Large intestine (tissue), 3 donors: Measurements from ENCODE around the gene SERPINA3. TPM values are rescaled to one million over a fixed set of nuclear protein-coding genes. Genes with fewer than 3 reads are reported as not detected.
"Not testable (repeated sequence)": the region's sequence is repeated elsewhere in the genome, so short reads cannot be mapped to it uniquely, and the experiment has no call there.

Experiments used
- DNase-seq, 2 donors: peaks; one replicate each; pipeline versions ENCODE4 v3.0.0 to v3.0.0-alpha.2; 2013
- H3K27ac ChIP-seq: one replicate; pipeline ENCODE4 v1.5.1; 2013; ENCODE audit warnings: low read length
- H3K27me3 ChIP-seq: 2 replicates; pipeline ENCODE4 v1.6.1; 2013; ENCODE audit warnings: low read length; ENCODE audit not compliant: control insufficient read depth, insufficient read depth
- H3K36me3 ChIP-seq: 2 replicates; pipeline ENCODE4 v1.6.1; 2013; ENCODE audit warnings: low read length; ENCODE audit not compliant: control insufficient read depth, insufficient read depth
- H3K4me1 ChIP-seq: one replicate; pipeline ENCODE4 v1.6.1; 2013; ENCODE audit warnings: low read length; ENCODE audit not compliant: control insufficient read depth, insufficient read depth
- H3K4me3 ChIP-seq: one replicate; pipeline ENCODE4 v1.5.1; 2013; ENCODE audit warnings: low read length
- H3K9me3 ChIP-seq: one replicate; pipeline ENCODE4 v1.6.1; 2013; ENCODE audit warnings: mild to moderate bottlenecking, low read depth, low read length, moderate library complexity; ENCODE audit not compliant: control insufficient read depth
- WGBS: methylation state at CpG from one replicate; pipeline ENCODE4 v1.1.5; 2013; ENCODE audit warnings: low lambda C conversion rate; ENCODE audit not compliant: insufficient coverage; 5-methylcytosine and 5-hydroxymethylcytosine counted together
- polyA plus RNA-seq: library from polyadenylated mRNA; unstranded; fragments of 120-200 nt; gene quantifications from one replicate; pipeline ENCODE4 v1.2.1, GENCODE V29; 2013

Gene SERPINA3
- polyA plus RNA-seq, 1 donor: 0.51 TPM

GRCh38 chr14:94597788-94598187, 14.4 kb upstream of the SERPINA3 start:
- Histone ChIP-seq H3K27ac (peak overlapping the region; percentile 91), H3K4me3 (no peak overlapping the region), H3K4me1 (peaks cover 66% of the 10 kb centered on the region), H3K27me3 (no peaks in the 10 kb centered on the region), H3K36me3 (no peaks in the 10 kb centered on the region), H3K9me3 (peaks cover 5% of the 10 kb centered on the region)
- no peak for DNase-seq
- WGBS: no CpG with 5 or more reads among the region's 5 CpGs

- H3K9me3 ChIP-seq: peaks cover 5% of the 10 kb centered on the region
- WGBS: no CpG with 5 or more reads among the region's 7 CpGs
- peaks cover 60% of the 10 kb centered on the region for H3K4me1 ChIP-seq
- H3K27me3 ChIP-seq: no peaks in the 10 kb centered on the region
- H3K27ac ChIP-seq: peak overlapping the region; percentile 91
- no peak for DNase-seq
- H3K4me3 ChIP-seq: no peak overlapping the region
- H3K36me3 ChIP-seq: no peaks in the 10 kb centered on the region
Measured at GRCh38 chr14:94598506-94598815, 13.7 kb upstream of the SERPINA3 start.

- H3K27ac ChIP-seq: peak overlapping the region; percentile 91
- H3K4me3 ChIP-seq: no peak overlapping the region
- H3K4me1 ChIP-seq: peaks cover 54% of the 10 kb centered on the region
- no CpG with 5 or more reads among the region's 11 CpGs for WGBS
- H3K27me3 ChIP-seq: no peaks in the 10 kb centered on the region
- peaks cover 5% of the 10 kb centered on the region for H3K9me3 ChIP-seq
- no peaks in the 10 kb centered on the region for H3K36me3 ChIP-seq
- DNase-seq: peak; percentile 94 to 97
Measured at GRCh38 chr14:94598816-94599655, 13.2 kb upstream of the SERPINA3 start.

- Histone ChIP-seq H3K27ac (peak overlapping the region; percentile 91), H3K36me3 (no peaks in the 10 kb centered on the region), H3K9me3 (peaks cover 5% of the 10 kb centered on the region), H3K4me3 (no peak overlapping the region), H3K27me3 (no peaks in the 10 kb centered on the region), H3K4me1 (peaks cover 48% of the 10 kb centered on the region)
- WGBS: 17% methylated on average over 1 of the region's 3 CpGs
- peak in 1 of 2 donors; percentile 80 for DNase-seq
Measured at GRCh38 chr14:94599656-94600004, 12.6 kb upstream of the SERPINA3 start.

- DNase-seq: peak in 1 of 2 donors; percentile 41
- Histone ChIP-seq H3K9me3 (peaks cover 5% of the 10 kb centered on the region), H3K4me3 (no peak overlapping the region), H3K27ac (peak overlapping the region; percentile 91), H3K4me1 (peaks cover 45% of the 10 kb centered on the region), H3K27me3 (no peaks in the 10 kb centered on the region), H3K36me3 (no peaks in the 10 kb centered on the region)
- WGBS: 40% methylated on average over 2 of the region's 11 CpGs
Measured at GRCh38 chr14:94600148-94600545, 12.0 kb upstream of the SERPINA3 start.

- no peaks in the 10 kb centered on the region for H3K27me3 ChIP-seq
- H3K4me1 ChIP-seq: peaks cover 45% of the 10 kb centered on the region
- no peak overlapping the region for H3K4me3 ChIP-seq
- H3K36me3 ChIP-seq: no peaks in the 10 kb centered on the region
- no CpG with 5 or more reads among the region's 6 CpGs for WGBS
- H3K9me3 ChIP-seq: peaks cover 5% of the 10 kb centered on the region
- H3K27ac ChIP-seq: peak overlapping the region; percentile 59
- peak in 1 of 2 donors; percentile 63 for DNase-seq
Measured at GRCh38 chr14:94601884-94602391, 10.3 kb upstream of the SERPINA3 start.

GRCh38 chr14:94602722-94603121, 9.5 kb upstream of the SERPINA3 start:
- peaks cover 40% of the 10 kb centered on the region for H3K4me1 ChIP-seq
- no peaks in the 10 kb centered on the region for H3K36me3 ChIP-seq
- H3K4me3 ChIP-seq: no peak overlapping the region
- no peak overlapping the region for H3K27ac ChIP-seq
- no peak for DNase-seq
- no peaks in the 10 kb centered on the region for H3K27me3 ChIP-seq
- WGBS: no CpG with 5 or more reads among the region's 5 CpGs
- peaks cover 5% of the 10 kb centered on the region for H3K9me3 ChIP-seq

- no peak overlapping the region for H3K4me3 ChIP-seq
- H3K4me1 ChIP-seq: peaks cover 18% of the 10 kb centered on the region
- H3K27me3 ChIP-seq: no peaks in the 10 kb centered on the region
- DNase-seq: no peak
- no peaks in the 10 kb centered on the region for H3K36me3 ChIP-seq
- no peak overlapping the region for H3K27ac ChIP-seq
- 60% methylated on average over 1 of the region's 3 CpGs for WGBS
- peaks cover 5% of the 10 kb centered on the region for H3K9me3 ChIP-seq
Measured at GRCh38 chr14:94605361-94605760, 6.8 kb upstream of the SERPINA3 start.

GRCh38 chr14:94608966-94609365, 3.2 kb upstream of the SERPINA3 start:
- not testable (repeated sequence) for H3K9me3 ChIP-seq, H3K4me3 ChIP-seq, DNase-seq, H3K4me1 ChIP-seq, H3K27ac ChIP-seq, H3K27me3 ChIP-seq, H3K36me3 ChIP-seq
- no CpG with 5 or more reads among the region's 1 CpG for WGBS

- Histone ChIP-seq H3K27me3 (no peaks in the 10 kb centered on the region), H3K36me3 (no peaks in the 10 kb centered on the region), H3K4me1 (peaks cover 3% of the 10 kb centered on the region), H3K4me3 (no peak overlapping the region), H3K27ac (no peak overlapping the region), H3K9me3 (no peaks in the 10 kb centered on the region)
- no peak for DNase-seq
- WGBS: no CpG with 5 or more reads among the region's 5 CpGs
Measured at GRCh38 chr14:94611179-94611578, 1.0 kb upstream of the SERPINA3 start.
